Measurements from ENCODE around the gene SERPINB8.

The SERPINB8 gene

GRCh38 chr18:63965716-63966330 lies 4.1 kb upstream of the SERPINB8 start:
- Histone ChIP-seq H3K36me3 (ENCODE audit: control insufficient read depth, insufficient read depth, low read length) (no peaks in the 10 kb centered on the region), H3K27ac (ENCODE audit: low read depth, low read length, severe bottlenecking) (no peak overlapping the region), H3K4me3 (ENCODE audit: extremely low read depth, insufficient read depth, low read length, poor library complexity, severe bottlenecking) (no peak overlapping the region), H3K4me1 (ENCODE audit: control insufficient read depth, insufficient read depth, low read length, poor library complexity, severe bottlenecking) (peaks cover 14% of the 10 kb centered on the region), H3K9me3 (ENCODE audit: control insufficient read depth, low read length) (no peaks in the 10 kb centered on the region)
- 89 to 90% methylated on average over 2 to 3 of the region's 5 CpGs for WGBS, 2 experiments (ENCODE audit: insufficient coverage in 2 of 2)

GRCh38 chr18:63970809-63971205 lies 926 bp downstream of the SERPINB8 start:
- H3K27ac ChIP-seq (ENCODE audit: low read depth, low read length, severe bottlenecking): peak overlapping the region; percentile 97
- no peaks in the 10 kb centered on the region for H3K36me3 ChIP-seq (ENCODE audit: control insufficient read depth, insufficient read depth, low read length)
- H3K9me3 ChIP-seq (ENCODE audit: control insufficient read depth, low read length): no peaks in the 10 kb centered on the region
- WGBS, 2 experiments (ENCODE audit: insufficient coverage in 2 of 2): 21 to 25% methylated on average over 9 to 17 of the region's 18 CpGs
- H3K4me1 ChIP-seq (ENCODE audit: control insufficient read depth, insufficient read depth, low read length, poor library complexity, severe bottlenecking): peaks cover 18% of the 10 kb centered on the region
- H3K4me3 ChIP-seq (ENCODE audit: extremely low read depth, insufficient read depth, low read length, poor library complexity, severe bottlenecking): peak overlapping the region; percentile 72

GRCh38 chr18:63971320-63972001 lies 1.6 kb downstream of the SERPINB8 start:
- WGBS, 2 experiments (ENCODE audit: insufficient coverage in 2 of 2): 89% methylated on average over 10 to 11 of the region's 13 CpGs
- H3K9me3 ChIP-seq (ENCODE audit: control insufficient read depth, low read length): no peaks in the 10 kb centered on the region
- H3K4me1 ChIP-seq (ENCODE audit: control insufficient read depth, insufficient read depth, low read length, poor library complexity, severe bottlenecking): peaks cover 22% of the 10 kb centered on the region
- H3K36me3 ChIP-seq (ENCODE audit: control insufficient read depth, insufficient read depth, low read length): no peaks in the 10 kb centered on the region
- H3K27ac ChIP-seq (ENCODE audit: low read depth, low read length, severe bottlenecking): peak overlapping the region; percentile 97
- peak overlapping the region; percentile 72 for H3K4me3 ChIP-seq (ENCODE audit: extremely low read depth, insufficient read depth, low read length, poor library complexity, severe bottlenecking)

GRCh38 chr18:63972002-63972376 lies 2.1 kb downstream of the SERPINB8 start:
- Histone ChIP-seq H3K36me3 (ENCODE audit: control insufficient read depth, insufficient read depth, low read length) (no peaks in the 10 kb centered on the region), H3K4me1 (ENCODE audit: control insufficient read depth, insufficient read depth, low read length, poor library complexity, severe bottlenecking) (peaks cover 25% of the 10 kb centered on the region), H3K4me3 (ENCODE audit: extremely low read depth, insufficient read depth, low read length, poor library complexity, severe bottlenecking) (no peak overlapping the region), H3K27ac (ENCODE audit: low read depth, low read length, severe bottlenecking) (no peak overlapping the region), H3K9me3 (ENCODE audit: control insufficient read depth, low read length) (no peaks in the 10 kb centered on the region)
- WGBS, 2 experiments (ENCODE audit: insufficient coverage in 2 of 2): 81 to 100% methylated on average over 2 to 3 of the region's 5 CpGs

- H3K27ac ChIP-seq (ENCODE audit: low read depth, low read length, severe bottlenecking): no peak overlapping the region
- no CpG with 5 or more reads among the region's 2 CpGs for WGBS, 2 experiments (ENCODE audit: insufficient coverage in 2 of 2)
Observed at GRCh38 chr18:63974991-63975390, 5.1 kb downstream of the SERPINB8 start.

GRCh38 chr18:63975628-63976027 lies 5.7 kb downstream of the SERPINB8 start:
- H3K36me3 ChIP-seq (ENCODE audit: control insufficient read depth, insufficient read depth, low read length): peaks cover 13% of the 10 kb centered on the region
- no peak overlapping the region for H3K27ac ChIP-seq (ENCODE audit: low read depth, low read length, severe bottlenecking)
- 100% methylated on average over 1 of the region's 3 CpGs; no CpG with 5 or more reads in 1 of the 2 experiments for WGBS, 2 experiments (ENCODE audit: insufficient coverage in 2 of 2)
- H3K4me1 ChIP-seq (ENCODE audit: control insufficient read depth, insufficient read depth, low read length, poor library complexity, severe bottlenecking): peaks cover 23% of the 10 kb centered on the region
- no peak overlapping the region for H3K4me3 ChIP-seq (ENCODE audit: extremely low read depth, insufficient read depth, low read length, poor library complexity, severe bottlenecking)
- no peaks in the 10 kb centered on the region for H3K9me3 ChIP-seq (ENCODE audit: control insufficient read depth, low read length)

More at GRCh38 chr18:63974991-63975390, 5.1 kb downstream of the SERPINB8 start:
- Histone ChIP-seq H3K4me3 (ENCODE audit: extremely low read depth, insufficient read depth, low read length, poor library complexity, severe bottlenecking) (no peak overlapping the region), H3K4me1 (ENCODE audit: control insufficient read depth, insufficient read depth, low read length, poor library complexity, severe bottlenecking) (peaks cover 21% of the 10 kb centered on the region), H3K9me3 (ENCODE audit: control insufficient read depth, low read length) (no peaks in the 10 kb centered on the region), H3K36me3 (ENCODE audit: control insufficient read depth, insufficient read depth, low read length) (peaks cover 7% of the 10 kb centered on the region)

- 88 to 94% methylated on average over 2 to 3 of the region's 3 CpGs for WGBS, 2 experiments (ENCODE audit: insufficient coverage in 2 of 2)
- H3K36me3 ChIP-seq (ENCODE audit: control insufficient read depth, insufficient read depth, low read length): peaks cover 27% of the 10 kb centered on the region
- no peak overlapping the region for H3K4me3 ChIP-seq (ENCODE audit: extremely low read depth, insufficient read depth, low read length, poor library complexity, severe bottlenecking)
- H3K4me1 ChIP-seq (ENCODE audit: control insufficient read depth, insufficient read depth, low read length, poor library complexity, severe bottlenecking): peaks cover 24% of the 10 kb centered on the region
- no peaks in the 10 kb centered on the region for H3K9me3 ChIP-seq (ENCODE audit: control insufficient read depth, low read length)
- H3K27ac ChIP-seq (ENCODE audit: low read depth, low read length, severe bottlenecking): no peak overlapping the region
Observed at GRCh38 chr18:63977040-63977439, 7.2 kb downstream of the SERPINB8 start.

- 17 to 43% methylated on average over 2 to 4 of the region's 6 CpGs for WGBS, 2 experiments (ENCODE audit: insufficient coverage in 2 of 2)
- peaks cover 24% of the 10 kb centered on the region for H3K4me1 ChIP-seq (ENCODE audit: control insufficient read depth, insufficient read depth, low read length, poor library complexity, severe bottlenecking)
- no peaks in the 10 kb centered on the region for H3K9me3 ChIP-seq (ENCODE audit: control insufficient read depth, low read length)
- peaks cover 48% of the 10 kb centered on the region for H3K36me3 ChIP-seq (ENCODE audit: control insufficient read depth, insufficient read depth, low read length)
- H3K27ac ChIP-seq (ENCODE audit: low read depth, low read length, severe bottlenecking): no peak overlapping the region
- H3K4me3 ChIP-seq (ENCODE audit: extremely low read depth, insufficient read depth, low read length, poor library complexity, severe bottlenecking): no peak overlapping the region
Observed at GRCh38 chr18:63979409-63979920, 9.6 kb downstream of the SERPINB8 start.

GRCh38 chr18:63980027-63980426 lies 10.1 kb downstream of the SERPINB8 start:
- H3K9me3 ChIP-seq (ENCODE audit: control insufficient read depth, low read length): no peaks in the 10 kb centered on the region
- peaks cover 24% of the 10 kb centered on the region for H3K4me1 ChIP-seq (ENCODE audit: control insufficient read depth, insufficient read depth, low read length, poor library complexity, severe bottlenecking)
- no peak overlapping the region for H3K4me3 ChIP-seq (ENCODE audit: extremely low read depth, insufficient read depth, low read length, poor library complexity, severe bottlenecking)
- H3K27ac ChIP-seq (ENCODE audit: low read depth, low read length, severe bottlenecking): no peak overlapping the region
- WGBS, 2 experiments (ENCODE audit: insufficient coverage in 2 of 2): 78 to 91% methylated on average over 4 of the region's 7 CpGs
- peaks cover 54% of the 10 kb centered on the region for H3K36me3 ChIP-seq (ENCODE audit: control insufficient read depth, insufficient read depth, low read length)

GRCh38 chr18:63980896-63981460 lies 11.1 kb downstream of the SERPINB8 start:
- no peak overlapping the region for H3K27ac ChIP-seq (ENCODE audit: low read depth, low read length, severe bottlenecking)
- peaks cover 63% of the 10 kb centered on the region for H3K36me3 ChIP-seq (ENCODE audit: control insufficient read depth, insufficient read depth, low read length)
- peaks cover 24% of the 10 kb centered on the region for H3K4me1 ChIP-seq (ENCODE audit: control insufficient read depth, insufficient read depth, low read length, poor library complexity, severe bottlenecking)
- no peak overlapping the region for H3K4me3 ChIP-seq (ENCODE audit: extremely low read depth, insufficient read depth, low read length, poor library complexity, severe bottlenecking)
- WGBS, 2 experiments (ENCODE audit: insufficient coverage in 2 of 2): 97 to 100% methylated on average over 3 of the region's 6 CpGs
- no peaks in the 10 kb centered on the region for H3K9me3 ChIP-seq (ENCODE audit: control insufficient read depth, low read length)
